ENCODE results near the gene CNTNAP2.

DNA sequence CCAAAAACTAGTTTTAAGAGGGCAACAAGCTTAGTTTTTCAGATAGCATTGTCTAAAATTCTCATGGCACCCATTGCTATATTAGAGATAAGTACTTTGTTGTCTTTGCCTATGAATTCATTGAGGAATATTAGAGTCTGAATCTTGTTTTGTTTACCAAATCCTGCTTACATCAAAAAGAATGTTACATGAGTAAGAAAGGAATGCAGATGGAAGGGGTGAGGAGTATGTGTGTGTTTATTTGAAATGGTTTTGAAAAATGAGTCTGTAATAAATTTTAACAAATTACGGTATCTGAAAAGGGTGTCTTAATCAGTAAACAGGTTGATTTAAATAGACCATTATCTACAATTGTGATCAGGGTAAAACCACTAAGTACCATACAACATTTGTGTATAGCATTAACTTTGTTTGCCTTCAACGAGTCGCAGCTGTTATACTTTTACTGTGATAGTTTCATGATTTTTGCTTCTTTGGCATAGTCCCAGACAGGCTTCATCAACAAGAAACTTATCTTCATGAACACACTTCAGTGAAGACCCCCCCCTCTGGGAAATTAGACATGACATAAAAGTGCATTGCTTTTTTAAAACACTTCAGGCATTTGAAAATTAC lies 1290.0 kb downstream of the CNTNAP2 start:
- no peak for TF ChIP-seq GATA2 (IDR thresholded peaks at IDR 0.05; ENCODE audit: low read depth, low read length)
- TF ChIP-seq GATA3 (IDR thresholded peaks at IDR 0.05; ENCODE audit: low read depth, low read length): no peak
